Immature natural killer cell (primary cell): ENCODE results near the gene RPS2. TPM values are rescaled to one million over a fixed set of nuclear protein-coding genes. Genes with fewer than 3 reads are reported as not detected.
"Not testable (repeated sequence)": the region's sequence is repeated elsewhere in the genome, so short reads cannot be mapped to it uniquely, and the experiment has no call there.

Experiments
- DNase-seq, 3 donors: peaks; one replicate each; pipeline ENCODE4 v3.0.0; 2022; ENCODE audit warnings: mixed read lengths in 1 of 3
- H3K27ac Mint-ChIP-seq, 6 donors: one replicate each; pipeline ENCODE4 v1.8.0; 2020; ENCODE audit warnings: mixed read lengths in 6 of 6, mild to moderate bottlenecking in 5 of 6, inconsistent platforms in 4 of 6, moderate library complexity in 3 of 6
- H3K27me3 Mint-ChIP-seq, 3 donors: one replicate each; pipeline ENCODE4 v1.8.0; 2020 to 2021; ENCODE audit warnings: low read depth in 3 of 3, mild to moderate bottlenecking in 3 of 3, mixed read lengths in 3 of 3, moderate library complexity in 3 of 3, inconsistent platforms in 1 of 3
- H3K36me3 Mint-ChIP-seq, 3 donors: one replicate each; pipeline ENCODE4 v1.8.0; 2020; ENCODE audit warnings: mixed read lengths in 3 of 3, inconsistent platforms in 2 of 3, mild to moderate bottlenecking in 2 of 3
- H3K4me1 Mint-ChIP-seq, 2 donors: one replicate each; pipeline ENCODE4 v1.8.0; 2020; ENCODE audit warnings: inconsistent platforms in 2 of 2, mild to moderate bottlenecking in 2 of 2, mixed read lengths in 2 of 2, moderate library complexity in 1 of 2
- H3K4me3 Mint-ChIP-seq, 5 donors: one replicate each; pipeline ENCODE4 v1.8.0; 2020; ENCODE audit warnings: mild to moderate bottlenecking in 5 of 5, mixed read lengths in 5 of 5, inconsistent platforms in 3 of 5, moderate library complexity in 3 of 5
- H3K9me3 Mint-ChIP-seq, 6 donors: one replicate each; pipeline ENCODE4 v1.8.0; 2020; ENCODE audit warnings: mild to moderate bottlenecking in 6 of 6, mixed read lengths in 6 of 6, inconsistent platforms in 4 of 6, moderate library complexity in 3 of 6
- polyA plus RNA-seq, 3 donors: library from polyadenylated mRNA; unstranded; fragments of 300-500 nt; fragmentation: Illumina TruSeq; gene quantifications; one replicate each; pipeline ENCODE4 v1.2.3, GENCODE V29; 2021

The RPS2 gene
- polyA plus RNA-seq, 3 donors from 2014 or later, result 2,221 to 2,989 (median 2,668) TPM

DNA sequence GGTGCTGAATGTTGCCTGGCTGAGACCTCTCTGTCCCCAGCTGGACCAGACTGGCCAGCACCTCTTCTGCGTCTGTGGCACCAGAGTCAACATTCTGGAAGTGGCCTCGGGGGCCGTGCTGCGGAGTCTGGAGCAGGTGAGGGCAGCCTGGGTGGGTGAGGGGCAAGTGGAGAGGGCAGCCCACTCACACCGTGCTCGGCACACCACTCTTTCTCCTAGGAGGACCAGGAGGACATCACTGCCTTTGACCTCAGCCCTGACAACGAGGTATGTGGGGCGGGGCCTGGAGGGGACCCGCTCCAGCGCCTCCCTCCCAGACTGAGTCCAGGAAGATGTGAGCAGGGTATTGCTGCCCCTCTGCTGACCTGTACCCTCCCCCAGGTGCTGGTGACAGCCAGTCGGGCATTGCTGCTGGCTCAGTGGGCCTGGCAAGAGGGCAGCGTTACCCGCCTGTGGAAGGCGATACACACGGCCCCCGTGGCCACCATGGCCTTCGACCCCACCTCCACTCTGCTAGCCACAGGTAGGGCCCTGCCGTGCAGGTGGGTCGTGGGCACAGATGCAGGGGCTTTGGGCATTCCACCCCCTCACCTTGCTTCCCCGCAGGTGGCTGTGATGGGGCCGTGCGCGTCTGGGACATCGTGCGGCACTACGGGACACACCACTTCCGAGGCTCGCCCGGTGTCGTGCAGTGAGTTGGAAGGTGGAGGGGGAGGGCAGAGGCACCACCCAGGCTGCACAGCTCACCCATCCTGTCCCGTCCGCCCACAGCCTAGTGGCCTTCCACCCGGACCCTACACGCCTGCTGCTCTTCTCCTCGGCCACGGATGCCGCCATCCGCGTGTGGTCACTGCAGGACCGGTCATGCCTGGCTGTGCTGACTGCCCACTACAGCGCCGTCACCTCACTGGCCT, 9.8 kb upstream of the RPS2 start:
- no peak for DNase-seq
- H3K9me3 Mint-ChIP-seq, result peaks cover 0 to 2% (median 0%) of the 10 kb centered on the region in 6 donors
- peak overlapping the region in 2 of 5 donors; percentile 35 to 52 for H3K4me3 Mint-ChIP-seq
- peaks cover 8 to 12% (median 9%) of the 10 kb centered on the region in 3 donors for H3K27me3 Mint-ChIP-seq
- H3K27ac Mint-ChIP-seq, result no peak overlapping the region
- H3K4me1 Mint-ChIP-seq, result peaks cover 20 to 21% of the 10 kb centered on the region in 2 donors
- peaks cover 0 to 11% (median 4%) of the 10 kb centered on the region in 3 donors for H3K36me3 Mint-ChIP-seq

DNA sequence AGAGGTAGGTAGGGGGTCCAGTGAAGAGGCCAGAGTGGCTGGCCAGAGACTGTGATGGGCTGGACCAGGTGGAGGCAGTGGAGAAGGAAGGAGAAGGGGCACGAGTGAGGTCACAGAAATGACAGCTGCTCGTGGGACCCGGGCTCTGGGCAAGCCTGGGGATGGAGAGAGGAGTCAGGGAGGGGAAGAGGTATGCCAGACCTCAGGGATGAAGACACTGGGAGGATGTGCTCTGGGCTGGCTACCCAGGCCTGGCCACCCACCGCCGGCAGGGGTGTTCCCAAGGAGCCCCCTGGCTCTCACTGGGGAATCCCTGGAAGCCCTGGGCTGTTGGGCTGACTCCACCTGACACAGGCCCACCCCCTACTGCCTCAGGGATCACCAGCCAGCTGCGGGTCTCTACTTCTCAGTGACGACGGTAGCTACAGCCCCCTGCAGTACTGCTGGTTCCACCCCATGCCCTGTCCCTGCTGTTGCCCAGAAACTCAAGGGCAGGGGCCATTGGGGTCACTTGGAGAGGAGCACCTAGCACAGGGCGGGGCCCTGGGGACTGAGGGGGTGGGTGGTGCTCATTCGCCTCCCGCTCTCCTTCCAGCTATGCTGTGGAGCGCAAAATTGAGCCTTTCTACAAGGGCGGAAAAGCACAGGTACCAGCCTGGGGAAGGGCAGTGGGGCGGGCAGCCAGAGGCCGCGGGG, 9.0 kb upstream of the RPS2 start:
- peaks cover 20 to 21% of the 10 kb centered on the region in 2 donors for H3K4me1 Mint-ChIP-seq
- H3K27ac Mint-ChIP-seq, result peak overlapping the region in 1 of 6 donors; percentile 94

DNA sequence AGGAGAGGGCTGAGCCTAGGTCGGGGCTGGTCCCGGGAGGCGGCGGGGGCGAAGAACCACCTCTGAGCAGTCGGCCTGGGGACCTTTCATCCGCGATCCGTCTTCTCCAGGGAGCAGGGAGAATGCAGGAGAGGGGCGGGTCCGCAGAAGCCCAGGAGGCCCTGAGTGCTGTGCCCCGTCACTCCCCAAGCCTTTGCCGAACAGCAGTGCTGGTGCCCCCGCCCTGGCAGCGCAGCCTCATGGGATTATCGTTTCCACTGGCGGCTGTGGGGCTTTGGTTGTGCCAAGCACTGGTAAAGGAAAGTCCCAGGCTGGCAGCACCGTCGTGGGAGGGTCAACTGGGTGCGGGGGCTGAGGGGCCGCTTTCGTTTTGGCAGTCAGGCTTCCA, 7.9 kb upstream of the RPS2 start:
- H3K27me3 Mint-ChIP-seq, result peaks cover 8 to 12% (median 8%) of the 10 kb centered on the region in 3 donors
- no peak for DNase-seq
- peaks cover 20 to 21% of the 10 kb centered on the region in 2 donors for H3K4me1 Mint-ChIP-seq
- peaks cover 0 to 9% (median 4%) of the 10 kb centered on the region in 3 donors for H3K36me3 Mint-ChIP-seq
- H3K9me3 Mint-ChIP-seq, result peaks cover 0 to 2% (median 0%) of the 10 kb centered on the region in 6 donors
- H3K4me3 Mint-ChIP-seq, result peak overlapping the region; percentile 94 to 98 (median 96)
- peak overlapping the region in 4 of 6 donors; percentile 73 to 99 (median 96) for H3K27ac Mint-ChIP-seq

More for the DNA sequence above, 9.0 kb upstream of the RPS2 start:
- peak overlapping the region in 2 of 5 donors; percentile 29 to 52 for H3K4me3 Mint-ChIP-seq
- H3K27me3 Mint-ChIP-seq, result peaks cover 8 to 12% (median 9%) of the 10 kb centered on the region in 3 donors
- peaks cover 0 to 11% (median 4%) of the 10 kb centered on the region in 3 donors for H3K36me3 Mint-ChIP-seq
- peaks cover 0 to 2% (median 0%) of the 10 kb centered on the region in 6 donors for H3K9me3 Mint-ChIP-seq
- DNase-seq, result no peak

DNA sequence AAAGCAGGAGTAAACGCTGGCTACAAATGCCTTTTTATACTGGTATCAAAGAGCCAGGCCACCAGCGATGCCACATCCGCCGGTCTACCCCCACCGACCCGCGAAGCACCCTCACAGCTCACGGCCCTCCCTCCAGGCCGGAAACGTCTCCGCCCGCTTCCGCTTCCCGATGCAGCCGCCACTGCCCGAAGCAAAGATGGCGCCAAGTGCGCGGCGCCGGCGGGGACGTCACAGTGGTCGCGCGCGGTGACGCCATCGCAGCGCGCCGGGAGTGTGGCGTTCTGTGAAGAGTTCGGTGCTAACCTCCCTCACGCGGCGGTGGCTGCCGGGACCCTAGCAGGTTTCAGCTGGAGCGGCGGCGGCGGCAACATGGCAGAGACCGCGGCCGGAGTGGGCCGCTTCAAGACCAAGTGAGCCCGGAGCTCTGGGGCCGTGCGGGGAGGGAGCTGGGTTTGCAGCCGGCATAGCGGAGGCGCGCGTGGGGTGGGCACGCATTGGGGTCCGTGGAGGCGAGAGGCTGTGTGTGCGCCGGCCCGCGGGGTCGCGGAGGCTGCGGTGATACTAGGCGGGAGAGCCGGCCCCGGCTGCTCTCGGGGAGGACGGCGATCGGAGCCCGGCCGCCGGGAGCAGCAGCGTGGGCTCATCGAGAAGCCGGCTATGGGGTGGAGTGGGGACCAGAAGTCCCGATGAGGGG, 7.3 kb upstream of the RPS2 start, which contains the start of gene TBL3:
TBL3 (plus strand) TSS at position 258 of the 694 bp plus-strand sequence; CDS start at position 370, 112 bp downstream.
- DNase-seq, result peak; percentile 97 to 98 (median 98)
- Mint-ChIP-seq H3K4me1 (peaks cover 20 to 21% of the 10 kb centered on the region in 2 donors), H3K36me3 (peaks cover 0 to 8% (median 4%) of the 10 kb centered on the region in 3 donors), H3K27ac (peak within 1 kb of the TSS; percentile 94 to 100 (median 98)), H3K27me3 (peaks cover 6 to 12% (median 8%) of the 10 kb centered on the region in 3 donors), H3K4me3 (peak within 1 kb of the TSS; percentile 94 to 98 (median 96)), H3K9me3 (peaks cover 0 to 2% (median 0%) of the 10 kb centered on the region in 6 donors)

DNA sequence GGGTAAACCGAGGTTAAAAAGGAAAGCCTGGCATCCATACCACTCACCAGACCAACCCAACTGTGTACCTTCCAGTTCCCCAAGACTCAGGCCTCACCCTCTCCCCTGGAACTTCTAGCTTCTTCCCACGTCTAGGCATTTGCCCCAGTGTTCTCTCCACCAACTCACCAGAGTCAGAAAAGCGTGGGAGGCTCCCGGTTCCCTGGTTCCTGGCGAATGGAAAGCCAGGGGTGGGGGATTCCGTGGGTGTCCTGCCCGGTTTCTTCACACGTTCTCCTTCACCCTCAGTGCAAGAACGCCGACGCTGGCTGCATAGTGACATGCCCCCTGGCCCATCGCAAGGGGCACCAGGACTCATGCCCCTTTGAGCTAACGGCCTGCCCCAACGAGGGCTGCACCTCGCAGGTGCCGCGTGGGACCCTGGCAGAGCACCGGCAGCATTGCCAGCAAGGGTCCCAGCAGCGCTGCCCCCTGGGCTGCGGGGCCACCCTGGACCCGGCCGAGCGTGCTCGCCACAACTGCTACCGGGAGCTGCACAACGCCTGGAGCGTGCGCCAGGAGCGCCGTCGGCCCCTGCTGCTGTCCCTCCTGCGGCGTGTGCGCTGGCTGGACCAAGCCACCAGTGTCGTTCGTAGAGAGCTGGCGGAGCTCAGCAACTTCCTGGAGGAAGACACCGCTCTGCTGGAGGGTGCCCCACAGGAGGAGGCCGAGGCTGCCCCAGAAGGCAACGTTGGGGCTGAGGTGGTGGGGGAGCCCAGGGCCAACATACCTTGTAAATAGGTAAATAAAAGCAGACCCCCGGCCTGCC, 3.7 kb upstream of the RPS2 start:
- Mint-ChIP-seq H3K36me3 (peaks cover 4 to 5% (median 5%) of the 10 kb centered on the region in 3 donors), H3K27ac (peak overlapping the region in 1 of 6 donors; percentile 36), H3K4me3 (no peak overlapping the region), H3K27me3 (peaks cover 19 to 20% (median 20%) of the 10 kb centered on the region in 3 donors), H3K4me1 (peaks cover 42 to 45% of the 10 kb centered on the region in 2 donors), H3K9me3 (peaks cover 0 to 2% (median 0%) of the 10 kb centered on the region in 6 donors)
- DNase-seq, result no peak

DNA sequence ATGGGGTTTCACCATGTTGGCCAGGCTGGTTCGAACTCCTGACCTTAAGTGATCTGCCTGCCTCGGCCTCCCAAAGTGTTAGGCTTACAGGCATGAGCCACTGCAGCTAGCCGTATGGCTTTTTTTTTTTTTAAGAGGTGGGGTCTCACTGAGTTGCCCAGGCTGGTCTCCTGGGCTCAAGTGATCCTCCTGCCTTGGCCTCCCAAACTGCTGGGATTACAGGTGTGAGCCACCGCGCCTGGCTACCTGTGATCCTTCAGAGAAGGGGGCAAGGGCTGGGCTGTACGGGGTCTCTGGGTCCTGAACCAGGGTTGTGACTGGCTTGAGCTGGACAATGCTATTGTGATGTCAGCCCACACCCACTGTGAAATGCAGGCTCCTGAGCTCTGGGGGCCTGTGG, 1.8 kb upstream of the RPS2 start, which contains the start of gene RNF151:
RNF151 (plus strand) TSS at position 397 of the 400 bp plus-strand sequence. CDS start 26 bp downstream, outside the sequence.
- H3K4me3 Mint-ChIP-seq, result peak within 1 kb of the TSS; percentile 89 to 94 (median 92)
- H3K9me3 Mint-ChIP-seq, result peaks cover 0 to 2% (median 0%) of the 10 kb centered on the region in 6 donors
- H3K27me3 Mint-ChIP-seq, result peaks cover 13 to 21% (median 14%) of the 10 kb centered on the region in 3 donors
- DNase-seq, result no peak
- peaks cover 33 to 39% of the 10 kb centered on the region in 2 donors for H3K4me1 Mint-ChIP-seq
- peaks cover 4 to 9% (median 5%) of the 10 kb centered on the region in 3 donors for H3K36me3 Mint-ChIP-seq
- peak within 1 kb of the TSS; percentile 93 to 97 (median 96) for H3K27ac Mint-ChIP-seq

DNA sequence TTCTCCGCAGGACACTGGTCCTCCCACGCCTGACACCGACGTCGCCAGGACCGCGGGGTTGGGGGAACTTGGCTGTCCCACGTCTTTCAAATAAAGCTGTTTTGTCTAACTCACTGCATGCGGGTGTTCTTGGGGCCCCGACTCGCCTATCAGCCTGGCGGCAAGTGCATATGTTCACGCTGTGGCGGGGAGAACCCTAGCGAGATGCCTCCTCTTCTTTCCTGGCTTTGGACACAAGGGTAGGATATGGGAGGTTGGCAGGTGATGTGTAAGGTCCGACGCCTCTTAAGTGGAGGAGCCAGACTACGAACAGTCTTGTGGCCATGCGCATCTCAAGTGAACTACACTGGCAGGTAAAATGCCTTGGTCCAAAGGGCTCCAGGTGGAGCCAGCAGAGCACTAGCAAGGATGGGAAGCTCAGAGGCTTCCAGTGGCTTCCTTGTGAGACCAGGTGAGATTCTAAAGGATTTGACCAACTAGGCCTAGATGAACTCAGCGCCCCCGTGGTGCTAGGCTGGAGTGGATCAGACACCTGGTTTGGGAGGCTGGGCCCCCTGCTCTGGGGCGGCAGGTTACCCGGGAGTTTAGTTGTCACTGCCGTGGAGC, 873 bp upstream of the RPS2 start:
- peaks cover 14 to 29% (median 16%) of the 10 kb centered on the region in 3 donors for H3K27me3 Mint-ChIP-seq
- no peak for DNase-seq
- no peaks in the 10 kb centered on the region for H3K9me3 Mint-ChIP-seq
- H3K27ac Mint-ChIP-seq, result peak overlapping the region; percentile 93 to 97 (median 96)
- H3K36me3 Mint-ChIP-seq, result peaks cover 8 to 13% (median 11%) of the 10 kb centered on the region in 3 donors
- H3K4me1 Mint-ChIP-seq, result peaks cover 33 to 40% of the 10 kb centered on the region in 2 donors
- H3K4me3 Mint-ChIP-seq, result peak overlapping the region; percentile 89 to 94 (median 92)

DNA sequence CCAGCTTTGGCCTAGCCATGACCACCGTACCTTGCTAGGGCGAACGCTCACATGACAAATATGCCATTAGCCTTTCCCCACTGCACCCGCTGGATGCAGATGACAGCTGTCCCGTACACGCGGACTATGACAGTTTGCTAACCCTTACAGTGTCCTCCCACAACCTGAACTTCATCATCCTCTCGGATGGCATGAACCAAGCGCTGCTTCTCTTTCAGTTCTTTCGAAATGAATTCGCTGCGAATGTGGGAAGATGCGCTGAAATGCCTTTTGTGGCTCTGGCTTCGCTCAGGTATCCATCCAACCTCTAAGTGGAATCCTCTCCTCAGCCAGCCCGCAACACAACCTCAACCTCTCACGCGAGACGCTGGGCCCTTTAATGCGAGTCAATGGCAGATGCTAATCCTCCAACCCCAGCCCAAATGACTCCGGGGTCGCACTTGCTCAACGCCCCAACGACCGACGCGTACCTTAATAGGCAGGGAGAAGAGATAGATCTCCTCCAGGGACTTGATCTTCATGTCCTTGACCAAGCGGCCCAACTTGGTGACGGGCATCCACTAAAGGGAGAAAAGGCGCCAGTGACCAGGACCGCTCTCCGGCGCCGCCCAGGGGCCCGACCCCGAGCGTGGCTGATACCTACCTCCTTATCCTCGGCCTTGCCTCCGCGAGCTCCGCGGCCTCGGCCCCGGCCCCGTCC, 670 bp downstream of the RPS2 start:
- DNase-seq, result no peak
- Mint-ChIP-seq H3K4me3 (peak overlapping the region; percentile 89 to 94 (median 92)), H3K36me3 (peaks cover 8 to 13% (median 11%) of the 10 kb centered on the region in 3 donors), H3K27ac (peak overlapping the region; percentile 88 to 94 (median 91)), H3K27me3 (peaks cover 13 to 35% (median 14%) of the 10 kb centered on the region in 3 donors), H3K9me3 (no peaks in the 10 kb centered on the region), H3K4me1 (peaks cover 37 to 50% of the 10 kb centered on the region in 2 donors)

DNA sequence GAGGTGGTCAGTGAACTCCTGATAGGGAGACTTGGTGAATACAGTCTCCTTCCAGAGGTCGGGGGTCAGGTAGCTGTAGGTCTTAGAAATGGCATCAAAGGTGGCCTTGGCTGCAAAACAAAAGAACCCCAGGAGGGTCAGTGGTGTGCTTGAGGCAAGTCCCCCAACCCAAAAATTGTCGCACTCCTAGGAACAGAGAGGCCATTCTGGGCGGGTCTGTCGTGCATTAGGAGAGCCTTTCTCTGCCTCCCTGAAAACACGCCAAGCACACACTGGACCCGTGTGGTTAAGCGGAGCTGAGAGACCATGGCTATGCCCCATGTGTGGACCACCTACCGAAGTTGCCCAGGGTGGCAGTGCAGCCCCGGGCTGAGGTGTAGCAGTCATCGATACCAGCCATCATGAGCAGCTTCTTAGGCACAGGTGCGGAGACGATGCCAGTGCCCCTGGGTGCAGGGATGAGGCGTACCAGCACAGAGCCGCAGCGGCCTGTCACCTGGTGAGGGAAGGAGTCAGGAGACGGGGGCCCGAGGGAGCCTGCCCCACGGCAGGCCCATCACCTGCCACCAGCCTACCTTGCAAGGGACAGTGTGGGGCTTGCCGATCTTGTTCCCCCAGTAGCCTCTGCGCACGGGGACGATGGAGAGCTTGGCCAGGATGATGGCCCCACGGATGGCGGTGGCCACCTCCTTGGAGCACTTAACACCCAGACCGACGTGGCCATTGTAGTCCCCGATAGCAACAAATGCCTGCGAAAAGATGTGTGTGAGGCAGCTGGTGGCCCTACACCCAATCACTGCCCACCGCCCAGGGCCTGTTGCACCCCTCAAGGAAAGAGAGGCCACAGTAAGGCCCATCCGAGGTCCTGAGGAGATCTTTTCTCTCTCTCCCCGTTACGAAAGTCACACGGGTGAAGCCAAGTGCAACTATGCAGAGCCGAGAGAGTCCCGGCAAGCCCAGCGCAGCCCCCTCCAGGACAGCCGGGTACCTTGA, 2.2 kb downstream of the RPS2 start:
- H3K4me1 Mint-ChIP-seq, result peaks cover 37 to 52% of the 10 kb centered on the region in 2 donors
- H3K27me3 Mint-ChIP-seq, result peaks cover 13 to 35% (median 16%) of the 10 kb centered on the region in 3 donors
- not testable (repeated sequence) for H3K9me3 Mint-ChIP-seq, DNase-seq
- H3K27ac Mint-ChIP-seq, result peak overlapping the region in 5 of 6 donors; percentile 40 to 89 (median 73)
- H3K36me3 Mint-ChIP-seq, result peaks cover 8 to 13% (median 11%) of the 10 kb centered on the region in 3 donors
- H3K4me3 Mint-ChIP-seq, result peak overlapping the region; percentile 48 to 94 (median 92)

DNA sequence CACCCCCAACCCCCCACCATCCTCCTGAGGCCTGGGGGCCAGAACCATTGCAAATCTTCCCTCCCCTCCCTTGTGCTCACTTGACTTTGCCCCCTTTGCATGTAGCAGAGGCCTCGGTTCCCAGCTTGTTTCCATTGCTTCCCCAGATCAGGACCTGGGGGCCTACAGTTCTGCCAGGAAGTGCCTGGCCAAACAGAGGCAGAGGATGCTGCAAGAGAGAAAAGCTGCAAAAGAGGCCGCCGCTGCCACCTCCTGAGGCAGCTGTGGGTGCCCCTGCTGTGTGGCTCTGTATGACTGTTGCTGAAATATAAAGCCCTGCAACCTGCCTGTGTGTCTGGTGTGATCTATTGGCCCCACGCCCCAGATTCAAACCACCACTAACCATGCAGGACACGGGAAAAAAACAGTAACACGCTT, 3.0 kb downstream of the RPS2 start:
- H3K9me3 Mint-ChIP-seq, result no peaks in the 10 kb centered on the region
- H3K4me1 Mint-ChIP-seq, result peaks cover 37 to 52% of the 10 kb centered on the region in 2 donors
- no peak for DNase-seq
- H3K27ac Mint-ChIP-seq, result peak overlapping the region in 3 of 6 donors; percentile 40 to 69 (median 57)
- peaks cover 13 to 35% (median 16%) of the 10 kb centered on the region in 3 donors for H3K27me3 Mint-ChIP-seq
- H3K36me3 Mint-ChIP-seq, result peaks cover 8 to 13% (median 11%) of the 10 kb centered on the region in 3 donors
- peak overlapping the region in 1 of 5 donors; percentile 10 for H3K4me3 Mint-ChIP-seq
